Measurements from ENCODE around the gene TGFBR3.

The TGFBR3 gene

DNA sequence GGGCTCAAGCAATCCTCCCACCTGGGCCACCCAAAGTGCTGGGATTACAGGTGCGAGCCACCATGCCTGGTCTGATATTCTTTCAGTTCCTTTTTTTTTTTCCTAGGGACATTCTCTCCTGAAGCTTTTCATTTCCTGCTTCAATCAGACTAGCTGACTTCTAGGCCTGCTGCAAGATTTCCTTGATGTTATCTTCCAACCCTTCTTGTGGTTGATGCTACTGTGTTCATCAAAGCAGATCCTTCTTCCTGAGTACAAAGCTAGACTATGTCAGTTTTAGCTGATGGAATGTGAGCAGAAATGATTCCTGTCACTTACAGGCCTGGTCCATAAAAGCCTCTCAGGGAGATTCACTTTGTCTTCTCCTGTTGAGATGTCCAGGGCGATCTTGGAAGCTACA lies 238.9 kb downstream of the TGFBR3 start:
- no peak for TF ChIP-seq SIN3A (IDR thresholded peaks at IDR 0.05; ENCODE audit: borderline replicate concordance, insufficient read depth, low read length)

DNA sequence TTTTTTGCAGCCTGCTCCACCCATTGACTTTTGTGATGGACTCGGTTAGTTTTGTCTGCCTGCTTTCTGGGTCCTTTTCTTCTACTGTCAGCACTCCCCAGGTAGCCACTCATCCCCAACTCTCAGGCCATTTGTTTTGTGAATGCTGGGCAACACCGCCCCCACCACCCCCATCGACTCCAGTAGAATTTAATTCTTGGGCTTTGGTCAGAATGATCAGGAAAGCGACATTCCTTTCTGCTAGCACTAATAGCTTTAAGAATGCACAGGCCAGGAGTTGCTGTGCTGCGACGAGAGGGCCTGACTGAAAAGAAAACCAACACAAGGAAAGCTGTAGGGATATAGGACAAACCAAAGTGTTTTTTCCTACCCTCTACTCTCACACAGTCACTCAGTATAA lies 240.9 kb downstream of the TGFBR3 start:
- TF ChIP-seq FOXP2 (optimal IDR thresholded peaks at IDR 0.05; ENCODE audit: borderline replicate concordance, extremely low read depth, extremely low read length, insufficient read depth) (no peak), POLR2AphosphoS5 (IDR thresholded peaks at IDR 0.05; ENCODE audit: low read depth, low read length) (no peak), SIN3A (IDR thresholded peaks at IDR 0.05; ENCODE audit: borderline replicate concordance, insufficient read depth, low read length) (no peak), REST (IDR thresholded peaks at IDR 0.05; ENCODE audit: insufficient read depth in 1 of 2, low read depth in 2 of 2, low read length in 2 of 2) (no peak), TAF1 (IDR thresholded peaks at IDR 0.05; ENCODE audit: borderline replicate concordance, insufficient read depth, low read length) (no peak)

- no peak for TF ChIP-seq SIN3A (IDR thresholded peaks at IDR 0.05; ENCODE audit: borderline replicate concordance, insufficient read depth, low read length)
- no peak for TF ChIP-seq TAF1 (IDR thresholded peaks at IDR 0.05; ENCODE audit: borderline replicate concordance, insufficient read depth, low read length)
- TF ChIP-seq POLR2AphosphoS5 (IDR thresholded peaks at IDR 0.05; ENCODE audit: low read depth, low read length) = no peak
- no peak for TF ChIP-seq REST (IDR thresholded peaks at IDR 0.05; ENCODE audit: insufficient read depth in 1 of 2, low read depth in 2 of 2, low read length in 2 of 2)
- TF ChIP-seq FOXP2 (optimal IDR thresholded peaks at IDR 0.05; ENCODE audit: borderline replicate concordance, extremely low read depth, extremely low read length, insufficient read depth) = no peak
These were observed 242.5 kb downstream of the TGFBR3 start for GRCh38 chr1:91643431-91643830.

- TF ChIP-seq FOXP2 (optimal IDR thresholded peaks at IDR 0.05; ENCODE audit: borderline replicate concordance, extremely low read depth, extremely low read length, insufficient read depth) (no peak), POLR2AphosphoS5 (IDR thresholded peaks at IDR 0.05; ENCODE audit: low read depth, low read length) (no peak), REST (IDR thresholded peaks at IDR 0.05; ENCODE audit: insufficient read depth in 1 of 2, low read depth in 2 of 2, low read length in 2 of 2) (no peak), SIN3A (IDR thresholded peaks at IDR 0.05; ENCODE audit: borderline replicate concordance, insufficient read depth, low read length) (no peak), TAF1 (IDR thresholded peaks at IDR 0.05; ENCODE audit: borderline replicate concordance, insufficient read depth, low read length) (no peak)
These were observed 244.9 kb downstream of the TGFBR3 start for GRCh38 chr1:91640877-91641526.

- TF ChIP-seq SIN3A (IDR thresholded peaks at IDR 0.05; ENCODE audit: borderline replicate concordance, insufficient read depth, low read length) (no peak), REST (IDR thresholded peaks at IDR 0.05; ENCODE audit: insufficient read depth in 1 of 2, low read depth in 2 of 2, low read length in 2 of 2) (no peak), FOXP2 (optimal IDR thresholded peaks at IDR 0.05; ENCODE audit: borderline replicate concordance, extremely low read depth, extremely low read length, insufficient read depth) (no peak), TAF1 (IDR thresholded peaks at IDR 0.05; ENCODE audit: borderline replicate concordance, insufficient read depth, low read length) (no peak), POLR2AphosphoS5 (IDR thresholded peaks at IDR 0.05; ENCODE audit: low read depth, low read length) (no peak)
These were observed 248.4 kb downstream of the TGFBR3 start for GRCh38 chr1:91637539-91637994.
